HG03159 (cell line): Measurements from ENCODE around the gene RGS7.
"Not testable (repeated sequence)": the region's sequence is repeated elsewhere in the genome, so short reads cannot be mapped to it uniquely, and the experiment has no call there.

Experiments
- ATAC-seq: cut with Tn5 transposase; IDR thresholded peaks from one replicate; pipeline ENCODE4 v1.9.1; 2021; ENCODE audit warnings: mild to moderate bottlenecking, moderate library complexity; ENCODE audit not compliant: unreplicated experiment

Gene RGS7

DNA sequence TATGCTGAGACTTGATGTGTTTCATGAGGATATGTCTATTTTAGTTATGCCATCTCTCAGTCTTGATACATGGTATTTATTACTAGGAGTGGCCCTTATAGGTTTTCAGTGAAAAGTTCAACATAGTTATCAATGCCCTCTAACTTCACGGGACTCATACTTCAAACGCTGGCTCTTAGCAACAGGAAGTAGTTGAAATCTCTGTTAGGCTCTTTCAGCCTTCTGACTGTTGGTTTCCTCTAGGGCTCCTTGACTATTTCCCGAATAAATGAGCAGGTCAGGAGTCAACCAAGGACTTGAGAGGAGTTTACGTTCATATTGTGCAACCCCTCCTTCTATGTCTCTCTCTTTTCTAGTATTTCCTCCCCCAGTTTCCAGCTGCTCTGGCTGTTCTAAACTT, 141.8 kb downstream of the RGS7 start:
- no peak for ATAC-seq

- ATAC-seq, result no peak
Observed at GRCh38 chr1:241213139-241213538, 143.9 kb downstream of the RGS7 start.

DNA sequence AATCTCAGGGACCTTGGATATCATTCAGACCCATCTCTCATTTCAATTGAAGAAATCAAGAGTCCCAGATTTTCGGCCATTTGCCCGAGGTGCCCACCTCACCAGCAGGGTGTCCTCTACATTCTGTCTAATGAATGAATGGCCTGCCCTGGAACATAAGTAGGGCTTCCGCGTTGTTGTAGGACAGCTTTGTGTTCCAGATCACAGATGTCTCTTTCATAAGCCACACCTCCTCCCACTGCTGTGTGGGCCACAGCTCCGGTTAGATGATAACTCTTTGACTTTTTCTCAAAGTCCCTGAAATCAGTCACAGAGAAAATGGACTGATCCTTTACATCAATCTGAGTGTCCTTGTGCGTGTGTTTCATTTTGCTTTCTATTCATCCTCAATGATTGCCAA, 144.4 kb downstream of the RGS7 start:
- no peak for ATAC-seq

- no peak for ATAC-seq
Observed at GRCh38 chr1:241208910-241209379, 148.1 kb downstream of the RGS7 start.

- ATAC-seq, result no peak
Observed at GRCh38 chr1:241203817-241204216, 153.2 kb downstream of the RGS7 start.

DNA sequence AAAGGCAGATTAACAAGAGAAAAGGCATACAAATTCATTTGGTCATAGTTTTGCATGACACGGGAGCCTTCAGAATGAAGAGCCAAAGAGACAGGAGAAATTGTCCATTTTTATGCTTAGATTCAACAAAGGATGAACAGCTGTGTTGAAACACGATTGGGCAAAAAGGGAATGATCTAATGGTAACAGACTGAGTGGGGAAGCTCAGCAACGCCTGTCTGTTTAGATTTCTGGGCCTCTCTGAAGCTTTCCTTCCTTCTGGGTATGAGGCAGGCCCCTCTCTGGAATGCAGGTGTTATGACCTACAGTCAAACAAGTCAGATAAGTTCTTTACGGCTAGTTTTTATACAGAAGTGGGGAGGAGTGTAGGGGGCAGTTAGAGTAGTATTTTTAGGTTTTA, 154.6 kb downstream of the RGS7 start:
- no peak for ATAC-seq

- no peak for ATAC-seq
Observed at GRCh38 chr1:241186716-241187115, 170.3 kb downstream of the RGS7 start.

- ATAC-seq, result no peak
Observed at GRCh38 chr1:241181971-241182370, 175.0 kb downstream of the RGS7 start.

DNA sequence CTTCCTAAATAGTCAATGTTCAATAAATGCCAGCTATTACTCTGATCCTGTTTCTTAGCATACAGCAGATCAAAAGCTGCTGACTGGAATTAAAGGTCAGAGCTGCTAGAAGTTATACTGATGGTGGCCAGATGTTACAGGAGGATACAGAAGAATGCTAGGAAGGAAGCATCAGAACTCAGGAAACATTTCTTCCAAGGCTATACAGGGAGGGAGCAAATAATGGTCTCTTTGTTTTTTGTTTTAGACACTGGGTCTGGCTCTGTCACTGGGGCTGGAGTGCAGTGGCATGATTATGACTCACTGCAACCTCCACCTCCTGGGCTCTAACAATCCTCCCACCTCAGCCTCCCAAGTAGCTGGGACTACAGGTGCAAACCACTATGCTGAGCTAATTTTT, 175.5 kb downstream of the RGS7 start:
- no peak for ATAC-seq

DNA sequence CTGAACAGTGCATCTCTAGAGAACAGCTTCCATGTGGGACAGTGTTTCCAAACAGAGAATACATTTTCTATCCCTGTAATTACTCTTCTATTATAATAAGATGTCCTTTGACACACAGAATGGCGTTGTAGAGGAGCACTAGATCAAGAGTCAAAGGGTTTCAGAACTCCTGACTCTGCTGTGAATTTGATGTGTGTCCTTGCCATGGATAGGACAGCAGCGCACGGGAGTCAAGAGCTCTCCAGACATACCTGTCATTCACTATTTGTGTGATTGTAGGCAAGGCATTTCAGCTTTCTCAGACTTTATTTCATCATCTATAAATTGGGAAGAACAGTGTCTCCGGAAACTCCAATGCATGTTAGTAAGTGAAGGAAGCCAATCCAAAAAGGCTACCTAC, 176.4 kb downstream of the RGS7 start:
- ATAC-seq, result no peak

- no peak for ATAC-seq
Observed at GRCh38 chr1:241177660-241178059, 179.3 kb downstream of the RGS7 start.

- no peak for ATAC-seq
Observed at GRCh38 chr1:241172486-241172885, 184.5 kb downstream of the RGS7 start.

DNA sequence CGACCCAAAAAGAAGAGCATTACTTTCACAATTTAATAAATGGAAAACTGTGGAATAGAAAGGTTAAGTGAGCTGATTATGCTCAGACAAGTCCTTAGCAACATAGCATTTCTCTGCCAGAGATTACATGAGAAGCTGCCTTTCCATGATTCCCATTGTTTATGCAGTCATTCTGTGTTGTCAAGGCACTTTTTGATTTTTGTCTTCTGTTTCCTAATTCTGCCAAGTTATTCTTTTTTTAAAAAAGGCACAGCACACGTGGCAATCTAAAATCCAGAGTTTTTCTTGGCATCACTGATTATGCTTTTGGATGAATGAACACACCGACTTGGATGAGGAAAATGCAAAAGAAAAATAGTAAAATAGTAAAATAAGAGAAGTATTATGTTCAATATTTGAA, 185.0 kb downstream of the RGS7 start:
- ATAC-seq, result no peak

DNA sequence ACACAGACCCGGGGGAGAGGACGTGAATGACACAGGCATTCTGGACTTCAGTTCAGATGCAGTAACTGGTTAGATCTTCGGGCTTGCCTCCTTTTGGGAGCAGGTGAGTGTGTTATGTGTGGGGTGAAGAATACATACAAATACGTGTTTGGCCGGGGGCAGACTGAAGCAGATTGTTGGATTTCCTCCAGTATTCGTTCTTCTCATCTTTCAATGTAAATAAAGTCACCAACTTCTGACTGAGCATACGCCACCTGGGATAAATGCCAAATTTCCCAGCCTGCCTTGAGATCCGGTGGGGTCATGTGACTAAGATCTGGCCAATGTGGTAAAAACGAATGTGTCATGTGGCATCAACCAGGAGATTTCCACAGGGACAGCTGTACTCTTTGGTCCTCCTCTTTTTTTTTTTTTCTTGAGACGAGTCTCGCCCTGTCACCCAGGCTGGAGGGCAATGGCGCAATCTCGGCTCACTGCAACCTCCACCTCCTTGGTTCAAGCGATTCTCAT, 189.8 kb downstream of the RGS7 start:
- no peak for ATAC-seq

DNA sequence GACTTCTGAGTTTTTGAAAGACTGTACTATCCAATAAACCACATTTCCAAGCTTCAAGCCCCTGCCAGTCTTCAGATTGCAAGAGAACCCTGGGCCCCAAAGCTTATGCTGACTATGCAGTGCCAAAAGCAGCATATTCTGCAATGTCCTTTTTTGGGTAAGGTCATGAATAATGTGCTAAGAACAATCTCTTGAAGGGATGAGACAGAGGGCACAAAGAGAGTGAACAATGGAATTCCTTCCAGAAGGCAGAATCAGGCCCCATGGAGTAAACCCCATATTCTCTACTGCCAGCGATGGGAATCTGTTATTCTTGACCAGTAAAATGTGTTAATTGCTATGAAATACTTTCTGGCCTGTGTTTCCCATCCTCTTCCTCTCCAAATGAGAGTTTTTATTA, 190.4 kb downstream of the RGS7 start:
- no peak for ATAC-seq

- not testable (repeated sequence) for ATAC-seq
Observed at GRCh38 chr1:241165256-241165655, 191.7 kb downstream of the RGS7 start.

GRCh38 chr1:241163363-241163762, 193.6 kb downstream of the RGS7 start:
- no peak for ATAC-seq

GRCh38 chr1:241161188-241161689, 195.8 kb downstream of the RGS7 start:
- no peak for ATAC-seq

GRCh38 chr1:241157435-241157834, 199.6 kb downstream of the RGS7 start:
- ATAC-seq, result no peak

DNA sequence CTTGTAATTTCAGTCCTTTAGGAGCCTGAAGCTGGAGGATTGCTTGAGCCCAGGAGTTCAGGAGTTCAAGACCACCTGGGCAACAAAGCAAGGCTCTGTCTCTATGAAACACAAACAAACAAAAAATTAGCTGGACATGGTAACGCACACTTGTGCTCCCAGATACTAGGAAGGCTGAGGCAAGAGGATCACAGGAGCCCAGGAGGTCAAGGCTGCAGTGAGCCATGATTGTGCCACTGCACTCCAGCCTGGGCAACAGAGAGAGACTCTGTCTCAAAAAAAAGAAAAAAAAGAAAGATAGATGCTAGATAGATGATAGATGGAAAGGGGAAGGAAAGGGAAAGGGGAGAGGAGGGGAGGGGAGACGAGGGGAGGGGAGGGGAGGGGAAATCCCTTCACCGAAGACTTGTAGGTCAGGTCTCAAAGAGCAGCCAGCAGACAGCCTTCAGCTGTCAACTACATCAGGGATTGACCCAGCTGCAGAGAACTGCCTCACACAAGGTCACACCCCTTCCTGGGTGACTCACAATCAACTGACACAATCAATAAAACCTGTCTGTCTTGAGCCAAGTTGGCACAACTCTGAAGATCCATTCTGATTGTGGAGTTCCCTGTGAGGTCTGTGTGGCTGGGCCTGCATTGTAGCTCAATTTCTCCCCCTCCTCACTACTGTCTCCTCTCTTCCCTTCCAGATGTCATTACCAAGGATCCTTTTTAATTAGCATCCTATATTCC, 200.6 kb downstream of the RGS7 start:
- ATAC-seq, result no peak

GRCh38 chr1:241145881-241146280, 211.1 kb downstream of the RGS7 start:
- no peak for ATAC-seq

GRCh38 chr1:241143765-241144442, 213.1 kb downstream of the RGS7 start:
- no peak for ATAC-seq
